GM23338 (cell line): ENCODE results near the gene TBX1. TPM values are rescaled to one million over a fixed set of nuclear protein-coding genes. Genes with fewer than 3 reads are reported as not detected.

Experiments
- ATAC-seq: fragments of 200-7000 bp; cut with Tn5 transposase; 3 replicates; pipeline ENCODE4 v1.9.1; 2020
- DNase-seq: peaks from one replicate; pipeline ENCODE4 v3.0.0-alpha.2; 2015; ENCODE audit warnings: low spot score
- H2AFZ ChIP-seq: fragments of 200-600 bp; sonication (generic); 2 replicates; pipeline ENCODE4 v1.8.0; 2016; ENCODE audit warnings: antibody characterized with exemption, mild to moderate bottlenecking, moderate library complexity
- H3F3A ChIP-seq: fragments of 200-600 bp; sonication (generic); replicated peaks from 2 replicates; pipeline ENCODE4 v1.8.0; 2017; ENCODE audit warnings: antibody characterized with exemption, mixed run types, low read depth
- H3K27ac ChIP-seq: fragments of 200-600 bp; sonication (generic); 2 replicates; pipeline ENCODE4 v1.6.1; 2016; ENCODE audit warnings: low read depth
- H3K27me3 ChIP-seq: fragments of 200-600 bp; sonication (generic); 2 replicates; pipeline ENCODE4 v1.8.0; 2016; ENCODE audit warnings: mild to moderate bottlenecking, mixed run types, moderate library complexity; ENCODE audit not compliant: insufficient read depth
- H3K36me3 ChIP-seq: fragments of 200-600 bp; sonication (generic); 2 replicates; pipeline ENCODE4 v1.8.0; 2016; ENCODE audit warnings: mild to moderate bottlenecking; ENCODE audit not compliant: insufficient read depth
- H3K4me1 ChIP-seq: fragments of 200-600 bp; sonication (generic); 2 replicates; pipeline ENCODE4 v1.8.0; 2016; ENCODE audit warnings: mild to moderate bottlenecking, moderate library complexity; ENCODE audit not compliant: insufficient read depth
- H3K4me2 ChIP-seq: fragments of 200-600 bp; sonication (generic); 2 replicates; pipeline ENCODE4 v1.7.1; 2017; ENCODE audit warnings: mixed run types
- H3K4me3 ChIP-seq: fragments of 200-600 bp; sonication (generic); 2 replicates; pipeline ENCODE4 v1.6.1; 2016; ENCODE audit warnings: mixed run types
- H3K79me2 ChIP-seq: fragments of 200-600 bp; sonication (generic); replicated peaks from 2 replicates; pipeline ENCODE4 v1.8.0; 2017; ENCODE audit warnings: mild to moderate bottlenecking; ENCODE audit not compliant: insufficient read depth
- H3K9me2 ChIP-seq: fragments of 200-600 bp; sonication (generic); 2 replicates; pipeline ENCODE4 v1.8.0; 2017; ENCODE audit not compliant: insufficient read depth
- H4K20me1 ChIP-seq: fragments of 200-600 bp; sonication (generic); replicated peaks from 2 replicates; pipeline ENCODE4 v1.8.0; 2017; ENCODE audit warnings: mild to moderate bottlenecking; ENCODE audit not compliant: insufficient read depth
- H3K27ac Mint-ChIP-seq: 2 replicates; pipeline ENCODE4 v1.8.0; 2020; ENCODE audit warnings: inconsistent platforms, mild to moderate bottlenecking, moderate library complexity, mixed read lengths
- H3K27me3 Mint-ChIP-seq: 3 replicates; pipeline ENCODE4 v1.8.0; 2022; ENCODE audit warnings: low read depth, mild to moderate bottlenecking, moderate library complexity, mixed read lengths, inconsistent platforms; ENCODE audit not compliant: insufficient read depth, poor library complexity
- H3K36me3 Mint-ChIP-seq: 3 replicates; pipeline ENCODE4 v1.8.0; 2021; ENCODE audit warnings: low read depth, mild to moderate bottlenecking, inconsistent platforms, moderate library complexity, mixed read lengths
- H3K4me1 Mint-ChIP-seq: 3 replicates; pipeline ENCODE4 v1.8.0; 2020; ENCODE audit warnings: mild to moderate bottlenecking, inconsistent platforms, mixed read lengths
- H3K4me3 Mint-ChIP-seq: 3 replicates; pipeline ENCODE4 v1.8.0; 2021; ENCODE audit warnings: moderate library complexity, mild to moderate bottlenecking, inconsistent platforms, mixed read lengths
- H3K9me3 Mint-ChIP-seq: 3 replicates; pipeline ENCODE4 v1.8.0; 2020; ENCODE audit warnings: moderate library complexity, mild to moderate bottlenecking, inconsistent platforms, mixed read lengths
- CREB1 ChIP-seq: fragments of 250-450 bp; sonication (Bioruptor Pico); IDR thresholded peaks from 2 replicates; pipeline ENCODE4 v1.5.0; 2020; ENCODE audit warnings: low read depth, mild to moderate bottlenecking, moderate library complexity
- EZH2 ChIP-seq: fragments of 200-600 bp; sonication (generic); IDR thresholded peaks from one replicate; pipeline ENCODE4 v1.8.0; 2017; ENCODE audit warnings: antibody characterized with exemption, mild to moderate bottlenecking, low read depth; ENCODE audit not compliant: unreplicated experiment
- EZH2phosphoT487 ChIP-seq: fragments of 200-600 bp; sonication (generic); IDR thresholded peaks from one replicate; pipeline ENCODE4 v1.8.1; 2018; ENCODE audit warnings: antibody characterized with exemption; ENCODE audit not compliant: unreplicated experiment
- JUNB ChIP-seq: IDR thresholded peaks from one replicate; pipeline ENCODE4 v1.6.1; 2016; ENCODE audit warnings: antibody characterized with exemption; ENCODE audit not compliant: unreplicated experiment
- NANOG ChIP-seq: IDR thresholded peaks from 2 replicates; pipeline ENCODE4 v1.6.1; 2016; ENCODE audit warnings: antibody characterized with exemption, borderline replicate concordance
- POLR2AphosphoS5 ChIP-seq: IDR thresholded peaks from 2 replicates; pipeline ENCODE4 v1.6.1; 2016; ENCODE audit warnings: antibody characterized with exemption, low read depth
- STAT1 ChIP-seq: IDR thresholded peaks from one replicate; pipeline ENCODE4 v1.6.1; 2016; ENCODE audit warnings: antibody characterized with exemption; ENCODE audit not compliant: unreplicated experiment
- ZNF114 ChIP-seq: fragments of 250-450 bp; sonication (Bioruptor Pico); IDR thresholded peaks from 2 replicates; pipeline ENCODE4 v1.5.0; 2020; ENCODE audit warnings: mild to moderate bottlenecking, moderate library complexity
- ZNF331 ChIP-seq: fragments of 250-450 bp; sonication (Bioruptor Pico); IDR thresholded peaks from 2 replicates; pipeline ENCODE4 v1.5.0; 2020; ENCODE audit warnings: low read depth, mild to moderate bottlenecking, moderate library complexity
- polyA plus RNA-seq: library from polyadenylated mRNA; unstranded; fragments of >200 nt; fragmentation: Nextera tagmentation; extraction: Ambion mirVana; gene quantifications from 2 replicates; pipeline ENCODE4 v1.2.1, GENCODE V29; 2016
- total RNA-seq: library from RNA; depleted of rRNA; stranded (reverse); fragments of >200 nt; shearing (Covaris generic); gene quantifications from 2 replicates; pipeline ENCODE4 v1.2.3, GENCODE V29; 2014
- TF ChIP-seq, protein P1 (sequence below), 2 experiments: fragments of 200-600 bp in 1 of 2; sonication (generic) in 1 of 2; conservative IDR thresholded peaks; 2 replicates each; pipeline versions ENCODE4 v1.5.1 to v1.6.1; 2016 to 2017; ENCODE audit warnings: antibody characterized with exemption in 2 of 2, low read depth in 2 of 2, mild to moderate bottlenecking in 2 of 2, moderate library complexity in 1 of 2
- TF ChIP-seq, protein P2 (sequence below): IDR thresholded peaks from one replicate; pipeline ENCODE4 v1.6.1; 2018; ENCODE audit warnings: antibody characterized with exemption; ENCODE audit not compliant: unreplicated experiment
- TF ChIP-seq, protein P3 (sequence below): IDR thresholded peaks from 2 replicates; pipeline ENCODE4 v1.6.1; 2016; ENCODE audit warnings: antibody characterized with exemption

TBX1 gene
- total and polyA plus RNA-seq, 2 experiments from 2014 or later: 0.19 to 0.66 TPM

DNA sequence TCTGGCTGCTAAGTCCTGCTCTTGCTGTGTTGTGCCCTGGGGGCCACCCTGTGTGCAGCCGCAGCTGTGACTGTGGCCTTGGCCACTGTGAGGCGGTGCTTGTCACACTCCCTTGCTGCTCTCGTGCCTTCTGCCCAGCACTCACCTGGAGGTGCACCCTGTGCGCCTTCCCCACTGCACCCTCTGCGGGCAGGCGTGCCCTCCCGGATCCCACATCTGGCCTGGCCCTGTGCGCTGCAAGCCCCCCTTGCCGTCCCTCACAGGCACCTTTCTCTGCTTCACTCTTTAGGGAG lies 27.2 kb downstream of the TBX1 start:
- Histone ChIP-seq H3K4me2 (no peak overlapping the region), H2AFZ (no peak overlapping the region), H3K4me1 (no peaks in the 10 kb centered on the region), H3K9me2 (no peaks in the 10 kb centered on the region), H3K27me3 (no peaks in the 10 kb centered on the region), H3K79me2 (no peaks in the 10 kb centered on the region), H4K20me1 (no peaks in the 10 kb centered on the region), H3F3A (no peaks in the 10 kb centered on the region), H3K27ac (no peak overlapping the region), H3K36me3 (no peaks in the 10 kb centered on the region; the same call in 1 of the 2 replicates), H3K4me3 (no peak overlapping the region)
- Mint-ChIP-seq H3K36me3 (peaks cover 4% of the 10 kb centered on the region; the same call in 1 of the 3 replicates), H3K27ac (no peak overlapping the region; the same call in 1 of the 2 replicates), H3K4me1 (peaks cover 3% of the 10 kb centered on the region; the same call in 1 of the 3 replicates), H3K4me3 (no peak overlapping the region), H3K9me3 (no peaks in the 10 kb centered on the region), H3K27me3 (peaks cover 8% of the 10 kb centered on the region)
- ATAC-seq: peak; percentile 18; the same call in 2 of the 3 replicates
- TF ChIP-seq EZH2phosphoT487 (no peak), JUNB (no peak)
- TF ChIP-seq, protein P1, sequence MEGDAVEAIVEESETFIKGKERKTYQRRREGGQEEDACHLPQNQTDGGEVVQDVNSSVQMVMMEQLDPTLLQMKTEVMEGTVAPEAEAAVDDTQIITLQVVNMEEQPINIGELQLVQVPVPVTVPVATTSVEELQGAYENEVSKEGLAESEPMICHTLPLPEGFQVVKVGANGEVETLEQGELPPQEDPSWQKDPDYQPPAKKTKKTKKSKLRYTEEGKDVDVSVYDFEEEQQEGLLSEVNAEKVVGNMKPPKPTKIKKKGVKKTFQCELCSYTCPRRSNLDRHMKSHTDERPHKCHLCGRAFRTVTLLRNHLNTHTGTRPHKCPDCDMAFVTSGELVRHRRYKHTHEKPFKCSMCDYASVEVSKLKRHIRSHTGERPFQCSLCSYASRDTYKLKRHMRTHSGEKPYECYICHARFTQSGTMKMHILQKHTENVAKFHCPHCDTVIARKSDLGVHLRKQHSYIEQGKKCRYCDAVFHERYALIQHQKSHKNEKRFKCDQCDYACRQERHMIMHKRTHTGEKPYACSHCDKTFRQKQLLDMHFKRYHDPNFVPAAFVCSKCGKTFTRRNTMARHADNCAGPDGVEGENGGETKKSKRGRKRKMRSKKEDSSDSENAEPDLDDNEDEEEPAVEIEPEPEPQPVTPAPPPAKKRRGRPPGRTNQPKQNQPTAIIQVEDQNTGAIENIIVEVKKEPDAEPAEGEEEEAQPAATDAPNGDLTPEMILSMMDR (conservative IDR thresholded peaks at IDR 0.05; ENCODE audit: low read depth in 2 of 2): peak in 1 of 2 experiments; percentile 32; a peak in 2 of 4 replicates
- no peak for DNase-seq

DNA sequence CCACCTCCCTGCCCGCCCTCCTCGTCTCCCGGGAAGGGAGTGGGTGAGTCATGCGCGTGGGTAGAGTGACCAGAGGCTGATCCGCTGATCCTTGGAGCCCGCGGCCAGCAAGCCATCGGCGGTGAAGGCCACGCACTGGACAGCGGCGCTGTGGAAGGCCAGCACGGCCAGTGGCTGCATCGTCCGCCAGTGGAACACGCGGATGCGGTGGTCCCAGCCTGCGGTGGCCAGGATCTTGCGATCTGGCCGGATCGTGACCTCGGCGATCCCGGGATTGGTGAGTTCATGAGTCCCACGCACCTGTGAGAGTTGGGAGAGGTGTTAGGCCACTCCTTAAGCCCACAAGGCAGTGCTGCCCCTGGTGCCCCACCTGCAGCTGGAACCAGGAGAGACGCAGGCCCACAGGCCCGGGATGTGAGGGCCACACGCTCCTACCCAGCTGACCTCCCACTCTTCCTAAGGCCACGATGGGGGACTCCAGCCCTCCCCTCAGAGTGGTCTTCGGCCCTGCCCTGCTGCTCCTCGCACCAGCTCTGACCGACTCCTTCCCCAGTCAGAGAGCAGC lies 28.2 kb downstream of the TBX1 start:
- no peaks in the 10 kb centered on the region for H3K4me1 ChIP-seq
- H3K9me3 Mint-ChIP-seq: no peaks in the 10 kb centered on the region
- no peaks in the 10 kb centered on the region; the same call in 1 of the 2 replicates for H4K20me1 ChIP-seq
- no peak overlapping the region for H3K27ac ChIP-seq
- no peaks in the 10 kb centered on the region for H3K9me2 ChIP-seq
- H3K27ac Mint-ChIP-seq: no peak overlapping the region
- no peak overlapping the region for H3K4me3 Mint-ChIP-seq
- H3K4me2 ChIP-seq: no peak overlapping the region
- H3K27me3 ChIP-seq: no peaks in the 10 kb centered on the region
- peaks cover 3% of the 10 kb centered on the region; the same call in 1 of the 3 replicates for H3K4me1 Mint-ChIP-seq
- no peaks in the 10 kb centered on the region for H3K79me2 ChIP-seq
- no peaks in the 10 kb centered on the region for H3F3A ChIP-seq
- H3K4me3 ChIP-seq: no peak overlapping the region
- DNase-seq (no peak), ATAC-seq (no peak)
- peaks cover 4% of the 10 kb centered on the region; the same call in 2 of the 3 replicates for H3K36me3 Mint-ChIP-seq
- H3K36me3 ChIP-seq: no peaks in the 10 kb centered on the region; the same call in 1 of the 2 replicates
- H3K27me3 Mint-ChIP-seq: peaks cover 8% of the 10 kb centered on the region
- no peak overlapping the region for H2AFZ ChIP-seq
- TF ChIP-seq POLR2AphosphoS5 (no peak), EZH2 (no peak), EZH2phosphoT487 (no peak), ZNF331 (CRISPR knock-in tag) (no peak), CREB1 (CRISPR knock-in tag) (no peak), ZNF114 (no peak), JUNB (no peak), STAT1 (no peak), NANOG (no peak)
- TF ChIP-seq, protein P1 (conservative IDR thresholded peaks at IDR 0.05; ENCODE audit: low read depth in 2 of 2): no peak
- TF ChIP-seq, protein P2, sequence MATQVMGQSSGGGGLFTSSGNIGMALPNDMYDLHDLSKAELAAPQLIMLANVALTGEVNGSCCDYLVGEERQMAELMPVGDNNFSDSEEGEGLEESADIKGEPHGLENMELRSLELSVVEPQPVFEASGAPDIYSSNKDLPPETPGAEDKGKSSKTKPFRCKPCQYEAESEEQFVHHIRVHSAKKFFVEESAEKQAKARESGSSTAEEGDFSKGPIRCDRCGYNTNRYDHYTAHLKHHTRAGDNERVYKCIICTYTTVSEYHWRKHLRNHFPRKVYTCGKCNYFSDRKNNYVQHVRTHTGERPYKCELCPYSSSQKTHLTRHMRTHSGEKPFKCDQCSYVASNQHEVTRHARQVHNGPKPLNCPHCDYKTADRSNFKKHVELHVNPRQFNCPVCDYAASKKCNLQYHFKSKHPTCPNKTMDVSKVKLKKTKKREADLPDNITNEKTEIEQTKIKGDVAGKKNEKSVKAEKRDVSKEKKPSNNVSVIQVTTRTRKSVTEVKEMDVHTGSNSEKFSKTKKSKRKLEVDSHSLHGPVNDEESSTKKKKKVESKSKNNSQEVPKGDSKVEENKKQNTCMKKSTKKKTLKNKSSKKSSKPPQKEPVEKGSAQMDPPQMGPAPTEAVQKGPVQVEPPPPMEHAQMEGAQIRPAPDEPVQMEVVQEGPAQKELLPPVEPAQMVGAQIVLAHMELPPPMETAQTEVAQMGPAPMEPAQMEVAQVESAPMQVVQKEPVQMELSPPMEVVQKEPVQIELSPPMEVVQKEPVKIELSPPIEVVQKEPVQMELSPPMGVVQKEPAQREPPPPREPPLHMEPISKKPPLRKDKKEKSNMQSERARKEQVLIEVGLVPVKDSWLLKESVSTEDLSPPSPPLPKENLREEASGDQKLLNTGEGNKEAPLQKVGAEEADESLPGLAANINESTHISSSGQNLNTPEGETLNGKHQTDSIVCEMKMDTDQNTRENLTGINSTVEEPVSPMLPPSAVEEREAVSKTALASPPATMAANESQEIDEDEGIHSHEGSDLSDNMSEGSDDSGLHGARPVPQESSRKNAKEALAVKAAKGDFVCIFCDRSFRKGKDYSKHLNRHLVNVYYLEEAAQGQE: no peak
- TF ChIP-seq, protein P3, sequence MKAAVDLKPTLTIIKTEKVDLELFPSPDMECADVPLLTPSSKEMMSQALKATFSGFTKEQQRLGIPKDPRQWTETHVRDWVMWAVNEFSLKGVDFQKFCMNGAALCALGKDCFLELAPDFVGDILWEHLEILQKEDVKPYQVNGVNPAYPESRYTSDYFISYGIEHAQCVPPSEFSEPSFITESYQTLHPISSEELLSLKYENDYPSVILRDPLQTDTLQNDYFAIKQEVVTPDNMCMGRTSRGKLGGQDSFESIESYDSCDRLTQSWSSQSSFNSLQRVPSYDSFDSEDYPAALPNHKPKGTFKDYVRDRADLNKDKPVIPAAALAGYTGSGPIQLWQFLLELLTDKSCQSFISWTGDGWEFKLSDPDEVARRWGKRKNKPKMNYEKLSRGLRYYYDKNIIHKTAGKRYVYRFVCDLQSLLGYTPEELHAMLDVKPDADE: no peak
